Measurements from ENCODE around the gene ATP5F1C.
"Not testable (repeated sequence)": the region's sequence is repeated elsewhere in the genome, so short reads cannot be mapped to it uniquely, and the experiment has no call there.

The ATP5F1C gene

GRCh38 chr10:7767209-7767608 lies 20.8 kb upstream of the ATP5F1C start:
- Histone ChIP-seq H3K9me3 (ENCODE audit: control insufficient read depth in 1 of 2, low read length in 2 of 2) (no peaks in the 10 kb centered on the region), H3K9ac (ENCODE audit: low read depth in 1 of 2, low read length in 2 of 2) (no peak overlapping the region), H3K36me3 (ENCODE audit: control insufficient read depth in 1 of 2, insufficient read depth in 2 of 2, low read length in 2 of 2) (peaks cover 9 to 57% of the 10 kb centered on the region in 2 donors), H3K27me3 (ENCODE audit: control insufficient read depth in 1 of 2, insufficient read depth in 2 of 2, low read length in 2 of 2) (no peaks in the 10 kb centered on the region), H3K4me3 (ENCODE audit: low read depth in 1 of 2, low read length in 2 of 2) (no peak overlapping the region), H3K27ac (ENCODE audit: low read depth, low read length) (no peak overlapping the region), H3K4me1 (ENCODE audit: control insufficient read depth in 1 of 2, insufficient read depth in 2 of 2, low read length in 2 of 2) (no peaks in the 10 kb centered on the region)

- no peaks in the 10 kb centered on the region for H3K4me1 ChIP-seq (ENCODE audit: control insufficient read depth in 1 of 2, insufficient read depth in 2 of 2, low read length in 2 of 2)
- H3K9ac ChIP-seq (ENCODE audit: low read depth in 1 of 2, low read length in 2 of 2), result no peak overlapping the region
- no peak overlapping the region for H3K27ac ChIP-seq (ENCODE audit: low read depth, low read length)
- no peaks in the 10 kb centered on the region for H3K27me3 ChIP-seq (ENCODE audit: control insufficient read depth in 1 of 2, insufficient read depth in 2 of 2, low read length in 2 of 2)
- no peak overlapping the region for H3K4me3 ChIP-seq (ENCODE audit: low read depth in 1 of 2, low read length in 2 of 2)
- peaks cover 9 to 51% of the 10 kb centered on the region in 2 donors for H3K36me3 ChIP-seq (ENCODE audit: control insufficient read depth in 1 of 2, insufficient read depth in 2 of 2, low read length in 2 of 2)
- no peaks in the 10 kb centered on the region for H3K9me3 ChIP-seq (ENCODE audit: control insufficient read depth in 1 of 2, low read length in 2 of 2)
These were observed 19.6 kb upstream of the ATP5F1C start for GRCh38 chr10:7768417-7768816.

- Histone ChIP-seq H3K36me3 (ENCODE audit: control insufficient read depth in 1 of 2, insufficient read depth in 2 of 2, low read length in 2 of 2) (peaks cover 6 to 57% of the 10 kb centered on the region in 2 donors), H3K4me3 (ENCODE audit: low read depth in 1 of 2, low read length in 2 of 2) (no peak overlapping the region), H3K27me3 (ENCODE audit: control insufficient read depth in 1 of 2, insufficient read depth in 2 of 2, low read length in 2 of 2) (no peaks in the 10 kb centered on the region), H3K4me1 (ENCODE audit: control insufficient read depth in 1 of 2, insufficient read depth in 2 of 2, low read length in 2 of 2) (no peaks in the 10 kb centered on the region), H3K9ac (ENCODE audit: low read depth in 1 of 2, low read length in 2 of 2) (no peak overlapping the region), H3K27ac (ENCODE audit: low read depth, low read length) (no peak overlapping the region), H3K9me3 (ENCODE audit: control insufficient read depth in 1 of 2, low read length in 2 of 2) (no peaks in the 10 kb centered on the region)
These were observed 13.9 kb upstream of the ATP5F1C start for GRCh38 chr10:7773845-7774801.

GRCh38 chr10:7776777-7777176 lies 11.2 kb upstream of the ATP5F1C start:
- no peaks in the 10 kb centered on the region for H3K4me1 ChIP-seq (ENCODE audit: control insufficient read depth in 1 of 2, insufficient read depth in 2 of 2, low read length in 2 of 2)
- H3K27me3 ChIP-seq (ENCODE audit: control insufficient read depth in 1 of 2, insufficient read depth in 2 of 2, low read length in 2 of 2), result no peaks in the 10 kb centered on the region
- H3K27ac ChIP-seq (ENCODE audit: low read depth, low read length), result no peak overlapping the region
- peaks cover 12 to 63% of the 10 kb centered on the region in 2 donors for H3K36me3 ChIP-seq (ENCODE audit: control insufficient read depth in 1 of 2, insufficient read depth in 2 of 2, low read length in 2 of 2)
- H3K9me3 ChIP-seq (ENCODE audit: control insufficient read depth in 1 of 2, low read length in 2 of 2), result no peaks in the 10 kb centered on the region
- H3K4me3 ChIP-seq (ENCODE audit: low read depth in 1 of 2, low read length in 2 of 2), result no peak overlapping the region
- H3K9ac ChIP-seq (ENCODE audit: low read depth in 1 of 2, low read length in 2 of 2), result no peak overlapping the region

GRCh38 chr10:7782194-7782593 lies 5.8 kb upstream of the ATP5F1C start:
- H3K27me3 ChIP-seq (ENCODE audit: control insufficient read depth in 1 of 2, insufficient read depth in 2 of 2, low read length in 2 of 2); H3K4me1 ChIP-seq (ENCODE audit: control insufficient read depth in 1 of 2, insufficient read depth in 2 of 2, low read length in 2 of 2); H3K27ac ChIP-seq (ENCODE audit: low read depth, low read length); H3K9ac ChIP-seq (ENCODE audit: low read depth in 1 of 2, low read length in 2 of 2); H3K9me3 ChIP-seq (ENCODE audit: control insufficient read depth in 1 of 2, low read length in 2 of 2); H3K4me3 ChIP-seq (ENCODE audit: low read depth in 1 of 2, low read length in 2 of 2): not testable (repeated sequence)
- peaks cover 5 to 38% of the 10 kb centered on the region in 2 donors for H3K36me3 ChIP-seq (ENCODE audit: control insufficient read depth in 1 of 2, insufficient read depth in 2 of 2, low read length in 2 of 2)

GRCh38 chr10:7786430-7786829 lies 1.5 kb upstream of the ATP5F1C start:
- peaks cover 25 to 26% of the 10 kb centered on the region in 2 donors for H3K4me1 ChIP-seq (ENCODE audit: control insufficient read depth in 1 of 2, insufficient read depth in 2 of 2, low read length in 2 of 2)
- H3K9ac ChIP-seq (ENCODE audit: low read depth in 1 of 2, low read length in 2 of 2), result peak overlapping the region in 1 of 2 donors; percentile 87
- H3K27ac ChIP-seq (ENCODE audit: low read depth, low read length), result no peak overlapping the region
- peak overlapping the region; percentile 94 to 98 for H3K4me3 ChIP-seq (ENCODE audit: low read depth in 1 of 2, low read length in 2 of 2)
- no peaks in the 10 kb centered on the region for H3K27me3 ChIP-seq (ENCODE audit: control insufficient read depth in 1 of 2, insufficient read depth in 2 of 2, low read length in 2 of 2)
- H3K9me3 ChIP-seq (ENCODE audit: control insufficient read depth in 1 of 2, low read length in 2 of 2), result no peaks in the 10 kb centered on the region
- no peaks in the 10 kb centered on the region for H3K36me3 ChIP-seq (ENCODE audit: control insufficient read depth in 1 of 2, insufficient read depth in 2 of 2, low read length in 2 of 2)

GRCh38 chr10:7787150-7787856 lies 674 bp upstream of the ATP5F1C start:
- Histone ChIP-seq H3K9me3 (ENCODE audit: control insufficient read depth in 1 of 2, low read length in 2 of 2) (no peaks in the 10 kb centered on the region), H3K36me3 (ENCODE audit: control insufficient read depth in 1 of 2, insufficient read depth in 2 of 2, low read length in 2 of 2) (peaks cover 0 to 3% of the 10 kb centered on the region in 2 donors), H3K4me3 (ENCODE audit: low read depth in 1 of 2, low read length in 2 of 2) (peak overlapping the region; percentile 94 to 98), H3K9ac (ENCODE audit: low read depth in 1 of 2, low read length in 2 of 2) (peak overlapping the region; percentile 87 to 97), H3K27me3 (ENCODE audit: control insufficient read depth in 1 of 2, insufficient read depth in 2 of 2, low read length in 2 of 2) (no peaks in the 10 kb centered on the region), H3K27ac (ENCODE audit: low read depth, low read length) (peak overlapping the region; percentile 48), H3K4me1 (ENCODE audit: control insufficient read depth in 1 of 2, insufficient read depth in 2 of 2, low read length in 2 of 2) (peaks cover 26 to 31% of the 10 kb centered on the region in 2 donors)

GRCh38 chr10:7788639-7789286 lies 786 bp downstream of the ATP5F1C start:
- Histone ChIP-seq H3K9ac (ENCODE audit: low read depth in 1 of 2, low read length in 2 of 2) (peak overlapping the region; percentile 87 to 97), H3K27ac (ENCODE audit: low read depth, low read length) (peak overlapping the region; percentile 66), H3K9me3 (ENCODE audit: control insufficient read depth in 1 of 2, low read length in 2 of 2) (no peaks in the 10 kb centered on the region), H3K36me3 (ENCODE audit: control insufficient read depth in 1 of 2, insufficient read depth in 2 of 2, low read length in 2 of 2) (peaks cover 0 to 8% of the 10 kb centered on the region in 2 donors), H3K27me3 (ENCODE audit: control insufficient read depth in 1 of 2, insufficient read depth in 2 of 2, low read length in 2 of 2) (no peaks in the 10 kb centered on the region), H3K4me1 (ENCODE audit: control insufficient read depth in 1 of 2, insufficient read depth in 2 of 2, low read length in 2 of 2) (peaks cover 26 to 36% of the 10 kb centered on the region in 2 donors), H3K4me3 (ENCODE audit: low read depth in 1 of 2, low read length in 2 of 2) (peak overlapping the region; percentile 94 to 98)

GRCh38 chr10:7789390-7789789 lies 1.4 kb downstream of the ATP5F1C start:
- H3K4me3 ChIP-seq (ENCODE audit: low read depth in 1 of 2, low read length in 2 of 2), result peak overlapping the region; percentile 94 to 98
- H3K9ac ChIP-seq (ENCODE audit: low read depth in 1 of 2, low read length in 2 of 2), result peak overlapping the region; percentile 87 to 97
- no peak overlapping the region for H3K27ac ChIP-seq (ENCODE audit: low read depth, low read length)
- peaks cover 26 to 38% of the 10 kb centered on the region in 2 donors for H3K4me1 ChIP-seq (ENCODE audit: control insufficient read depth in 1 of 2, insufficient read depth in 2 of 2, low read length in 2 of 2)
- no peaks in the 10 kb centered on the region for H3K27me3 ChIP-seq (ENCODE audit: control insufficient read depth in 1 of 2, insufficient read depth in 2 of 2, low read length in 2 of 2)
- peaks cover 0 to 8% of the 10 kb centered on the region in 2 donors for H3K36me3 ChIP-seq (ENCODE audit: control insufficient read depth in 1 of 2, insufficient read depth in 2 of 2, low read length in 2 of 2)
- no peaks in the 10 kb centered on the region for H3K9me3 ChIP-seq (ENCODE audit: control insufficient read depth in 1 of 2, low read length in 2 of 2)
